Astrocyte (in vitro differentiated cells and primary cell): ENCODE measurements around the gene ACSM2A. TPM values are rescaled to one million over a fixed set of nuclear protein-coding genes. Genes with fewer than 3 reads are reported as not detected.
"Not testable (repeated sequence)": the region's sequence is repeated elsewhere in the genome, so short reads cannot be mapped to it uniquely, and the experiment has no call there.

Source experiments
- DNase-seq: peaks from one replicate; pipeline ENCODE4 v3.0.0-alpha.2; 2010; ENCODE audit warnings: low read depth
- FAIRE-seq: peaks from 2 replicates; lab custom pipeline; 2011; peaks lifted over from hg19 to GRCh38; lab: Jason Lieb, UNC
- H2AFZ ChIP-seq: 2 replicates; pipeline ENCODE4 v1.6.0; 2012; ENCODE audit warnings: low read depth, low read length, inconsistent platforms
- H3K27ac ChIP-seq: 2 replicates; pipeline ENCODE4 v1.5.1; 2011; ENCODE audit warnings: low read depth, low read length, inconsistent platforms
- H3K27me3 ChIP-seq: 2 replicates; pipeline ENCODE4 v1.6.0; 2011; ENCODE audit warnings: low read length, inconsistent platforms; ENCODE audit not compliant: insufficient read depth
- H3K36me3 ChIP-seq: 2 replicates; pipeline ENCODE4 v1.5.1; 2011; ENCODE audit warnings: low read length, inconsistent platforms; ENCODE audit not compliant: insufficient read depth
- H3K4me1 ChIP-seq: 2 replicates; pipeline ENCODE4 v1.5.1; 2011; ENCODE audit warnings: low read length, inconsistent platforms; ENCODE audit not compliant: insufficient read depth
- H3K4me2 ChIP-seq: 2 replicates; pipeline ENCODE4 v1.6.0; 2012; ENCODE audit warnings: low read length, inconsistent platforms
- H3K4me3 ChIP-seq: 2 replicates; pipeline ENCODE4 v1.5.1; 2011; ENCODE audit warnings: low read depth, mild to moderate bottlenecking, low read length, inconsistent platforms; ENCODE audit not compliant: insufficient read depth
- H3K79me2 ChIP-seq: 2 replicates; pipeline ENCODE4 v1.6.0; 2012; ENCODE audit warnings: mild to moderate bottlenecking, low read length, inconsistent platforms; ENCODE audit not compliant: insufficient read depth
- H3K9ac ChIP-seq: 2 replicates; pipeline ENCODE4 v1.6.0; 2012; ENCODE audit warnings: mild to moderate bottlenecking, low read length, inconsistent platforms
- H3K9me3 ChIP-seq: 2 replicates; pipeline ENCODE4 v1.5.1; 2012; ENCODE audit warnings: low read depth, mild to moderate bottlenecking, low read length, inconsistent platforms; ENCODE audit not compliant: insufficient read depth
- H4K20me1 ChIP-seq: 2 replicates; pipeline ENCODE4 v1.6.0; 2012; ENCODE audit warnings: low read length, inconsistent platforms; ENCODE audit not compliant: insufficient read depth
- H3K27ac Mint-ChIP-seq: one replicate; pipeline ENCODE4 v1.8.0; 2021; ENCODE audit warnings: mild to moderate bottlenecking, mixed read lengths; ENCODE audit not compliant: unreplicated experiment
- H3K27me3 Mint-ChIP-seq: one replicate; pipeline ENCODE4 v1.8.0; 2021; ENCODE audit warnings: low read depth, mixed read lengths; ENCODE audit not compliant: unreplicated experiment
- H3K36me3 Mint-ChIP-seq: one replicate; pipeline ENCODE4 v1.8.0; 2021; ENCODE audit warnings: low read depth, mixed read lengths; ENCODE audit not compliant: unreplicated experiment
- H3K4me1 Mint-ChIP-seq: one replicate; pipeline ENCODE4 v1.8.0; 2021; ENCODE audit warnings: low read depth, mixed read lengths; ENCODE audit not compliant: unreplicated experiment
- H3K4me3 Mint-ChIP-seq: one replicate; pipeline ENCODE4 v1.8.0; 2021; ENCODE audit warnings: mild to moderate bottlenecking, moderate library complexity, mixed read lengths; ENCODE audit not compliant: unreplicated experiment
- H3K9me3 Mint-ChIP-seq: one replicate; pipeline ENCODE4 v1.8.0; 2021; ENCODE audit warnings: mild to moderate bottlenecking, mixed read lengths; ENCODE audit not compliant: unreplicated experiment
- EZH2 ChIP-seq: IDR thresholded peaks from 2 replicates; pipeline ENCODE4 v1.6.1; 2012; ENCODE audit warnings: mild to moderate bottlenecking, low read length, inconsistent platforms; ENCODE audit not compliant: insufficient read depth
- total RNA-seq: library from RNA; stranded (reverse); gene quantifications from 2 replicates; pipeline ENCODE4 v1.2.1, GENCODE V29; 2021
- TF ChIP-seq, protein P1 (sequence below): IDR thresholded peaks from 2 replicates; pipeline ENCODE4 v1.5.1; 2011; ENCODE audit warnings: low read depth, mild to moderate bottlenecking, inconsistent platforms, low read length, moderate library complexity; ENCODE audit not compliant: insufficient read depth

The ACSM2A gene
- total RNA-seq, 1 donor from 2014 or later = 0.14 TPM

DNA sequence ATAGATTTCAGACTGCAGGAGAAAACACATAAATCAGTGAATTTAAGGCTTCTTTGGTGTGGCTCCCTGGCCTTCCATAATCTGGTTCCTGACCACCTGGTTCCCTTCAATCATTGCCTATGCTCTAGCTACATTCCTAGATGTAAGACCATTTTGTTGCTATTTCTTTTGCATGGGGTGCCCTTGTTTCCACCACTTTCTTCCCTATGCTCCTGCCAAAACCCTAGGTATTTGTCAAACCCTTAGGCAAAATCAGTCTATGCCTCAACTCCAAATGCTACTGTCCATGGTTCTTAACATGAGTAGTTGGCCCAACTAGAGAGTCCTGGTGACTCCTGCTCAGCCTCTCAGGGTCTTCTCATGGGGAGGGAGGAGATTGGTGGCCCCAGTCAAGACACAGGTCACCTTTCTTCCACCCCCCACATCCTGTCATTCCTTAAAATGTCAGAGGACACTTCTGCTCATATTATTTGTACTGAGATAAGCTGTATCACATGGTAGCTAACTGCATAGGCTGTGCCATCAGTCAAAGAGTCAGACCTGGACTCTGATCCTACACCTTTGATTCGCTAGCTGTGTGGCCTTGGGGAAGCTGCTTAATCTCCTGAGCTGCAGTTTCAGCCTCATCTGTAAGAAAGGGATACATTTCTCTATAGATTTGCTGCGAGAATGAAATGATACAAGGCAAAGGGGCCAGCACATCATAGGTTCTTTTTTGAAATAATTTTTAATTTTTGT is 27.0 kb upstream of the ACSM2A start:
- Histone ChIP-seq H2AFZ (no peak overlapping the region), H3K4me2 (no peak overlapping the region), H3K36me3 (no peaks in the 10 kb centered on the region), H3K9me3 (no peaks in the 10 kb centered on the region), H3K4me3 (no peak overlapping the region), H3K27ac (no peak overlapping the region), H4K20me1 (no peaks in the 10 kb centered on the region), H3K4me1 (no peaks in the 10 kb centered on the region), H3K79me2 (no peaks in the 10 kb centered on the region), H3K9ac (no peak overlapping the region), H3K27me3 (no peaks in the 10 kb centered on the region)
- Mint-ChIP-seq H3K4me1 (peaks cover 14% of the 10 kb centered on the region), H3K9me3 (peaks cover 3% of the 10 kb centered on the region), H3K27me3 (no peaks in the 10 kb centered on the region), H3K36me3 (no peaks in the 10 kb centered on the region), H3K27ac (no peak overlapping the region), H3K4me3 (no peak overlapping the region)
- no peak for TF ChIP-seq EZH2
- TF ChIP-seq, protein P1, sequence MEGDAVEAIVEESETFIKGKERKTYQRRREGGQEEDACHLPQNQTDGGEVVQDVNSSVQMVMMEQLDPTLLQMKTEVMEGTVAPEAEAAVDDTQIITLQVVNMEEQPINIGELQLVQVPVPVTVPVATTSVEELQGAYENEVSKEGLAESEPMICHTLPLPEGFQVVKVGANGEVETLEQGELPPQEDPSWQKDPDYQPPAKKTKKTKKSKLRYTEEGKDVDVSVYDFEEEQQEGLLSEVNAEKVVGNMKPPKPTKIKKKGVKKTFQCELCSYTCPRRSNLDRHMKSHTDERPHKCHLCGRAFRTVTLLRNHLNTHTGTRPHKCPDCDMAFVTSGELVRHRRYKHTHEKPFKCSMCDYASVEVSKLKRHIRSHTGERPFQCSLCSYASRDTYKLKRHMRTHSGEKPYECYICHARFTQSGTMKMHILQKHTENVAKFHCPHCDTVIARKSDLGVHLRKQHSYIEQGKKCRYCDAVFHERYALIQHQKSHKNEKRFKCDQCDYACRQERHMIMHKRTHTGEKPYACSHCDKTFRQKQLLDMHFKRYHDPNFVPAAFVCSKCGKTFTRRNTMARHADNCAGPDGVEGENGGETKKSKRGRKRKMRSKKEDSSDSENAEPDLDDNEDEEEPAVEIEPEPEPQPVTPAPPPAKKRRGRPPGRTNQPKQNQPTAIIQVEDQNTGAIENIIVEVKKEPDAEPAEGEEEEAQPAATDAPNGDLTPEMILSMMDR = no peak
- DNase-seq (no peak), FAIRE-seq (no peak)

DNA sequence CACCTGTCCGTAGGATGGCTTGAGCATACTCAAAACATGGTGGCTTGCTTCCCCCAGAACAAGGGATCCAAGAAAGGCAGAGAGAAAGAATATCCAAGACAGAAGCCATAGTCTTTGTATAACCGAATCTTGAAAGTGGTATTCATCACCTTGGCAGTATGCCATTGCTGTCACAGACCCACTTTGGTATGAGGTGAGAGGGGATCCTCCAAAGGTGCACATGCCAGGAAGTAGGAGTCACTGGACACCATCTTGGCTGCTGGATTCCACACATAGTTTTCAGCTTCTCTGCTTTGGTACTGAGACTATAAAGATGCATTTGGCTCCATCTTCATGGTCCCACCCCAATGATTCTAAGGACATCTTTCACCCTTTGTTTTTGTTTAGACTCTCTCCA is 23.9 kb upstream of the ACSM2A start:
- H3K4me1 Mint-ChIP-seq = peaks cover 14% of the 10 kb centered on the region
- not testable (repeated sequence) for DNase-seq, H3K79me2 ChIP-seq, FAIRE-seq, H3K9me3 ChIP-seq, H3K27me3 ChIP-seq, H3K27me3 Mint-ChIP-seq, H3K9me3 Mint-ChIP-seq, H3K27ac Mint-ChIP-seq, H4K20me1 ChIP-seq, H3K4me3 ChIP-seq, H3K9ac ChIP-seq, H3K27ac ChIP-seq, H3K4me2 ChIP-seq, H2AFZ ChIP-seq, H3K36me3 Mint-ChIP-seq, H3K4me3 Mint-ChIP-seq, H3K4me1 ChIP-seq, H3K36me3 ChIP-seq

DNA sequence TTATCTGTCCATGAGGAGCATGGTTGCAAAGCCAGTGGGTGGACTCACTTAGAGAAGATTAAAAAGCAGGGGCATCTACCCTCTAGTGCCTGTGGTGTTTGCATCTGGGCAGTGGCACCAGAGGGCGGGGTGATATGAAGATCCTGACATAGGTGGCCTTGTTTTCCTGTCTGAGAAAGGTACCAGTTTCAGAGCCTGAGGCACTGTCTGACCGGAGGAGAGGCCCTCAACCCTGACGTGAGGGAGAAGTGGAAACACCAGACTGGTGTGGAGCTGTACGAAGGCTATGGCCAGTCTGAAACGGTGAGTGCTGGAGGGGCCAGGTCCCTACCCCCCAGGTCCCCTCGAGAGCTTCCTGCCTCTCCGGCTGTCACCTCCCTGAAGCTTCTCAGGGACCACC is 21.8 kb upstream of the ACSM2A start:
- not testable (repeated sequence) for H3K4me1 Mint-ChIP-seq, DNase-seq, H2AFZ ChIP-seq, H3K4me3 Mint-ChIP-seq, H3K9me3 Mint-ChIP-seq, H4K20me1 ChIP-seq, H3K27ac ChIP-seq, H3K4me3 ChIP-seq, H3K4me1 ChIP-seq, H3K4me2 ChIP-seq, H3K36me3 Mint-ChIP-seq, H3K27me3 Mint-ChIP-seq, FAIRE-seq, H3K9me3 ChIP-seq, H3K27ac Mint-ChIP-seq, H3K9ac ChIP-seq, H3K27me3 ChIP-seq, H3K79me2 ChIP-seq, H3K36me3 ChIP-seq

DNA sequence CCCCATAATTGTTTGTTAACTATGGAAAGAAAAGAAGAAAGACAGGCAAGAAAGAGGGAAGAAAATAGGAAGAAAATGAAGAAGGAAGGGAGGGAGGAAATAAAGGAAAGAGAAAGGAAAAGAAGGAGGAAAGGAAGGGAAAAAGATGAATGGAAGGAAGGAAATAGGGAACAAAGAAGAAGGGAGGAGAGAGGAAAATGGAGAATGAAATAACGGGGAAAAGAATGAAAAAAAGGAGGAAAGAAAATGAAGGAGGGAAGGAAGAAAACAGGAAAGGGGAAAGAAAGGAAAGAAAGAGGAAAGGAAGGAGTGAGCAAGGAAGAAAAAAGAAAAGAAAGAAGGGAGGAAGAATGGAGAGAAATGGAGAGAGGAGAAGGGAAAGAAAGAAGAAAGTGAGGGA is 20.8 kb upstream of the ACSM2A start:
- H3K36me3 ChIP-seq, H3K27ac ChIP-seq, H3K9me3 Mint-ChIP-seq, H3K36me3 Mint-ChIP-seq, H3K9ac ChIP-seq, H3K4me1 ChIP-seq, H3K4me2 ChIP-seq, H3K27me3 Mint-ChIP-seq, H3K4me1 Mint-ChIP-seq, H2AFZ ChIP-seq, H3K4me3 ChIP-seq, H3K4me3 Mint-ChIP-seq, H3K79me2 ChIP-seq, H3K9me3 ChIP-seq, DNase-seq, H3K27ac Mint-ChIP-seq, H3K27me3 ChIP-seq, FAIRE-seq, H4K20me1 ChIP-seq: not testable (repeated sequence)
